Neural cell (in vitro differentiated cells): ENCODE measurements around the gene DGKB. TPM values are rescaled to one million over a fixed set of nuclear protein-coding genes. Genes with fewer than 3 reads are reported as not detected.

Source experiments
- H2AFZ ChIP-seq: fragments of 200-600, 300-800 bp; sonication (generic), shearing (Covaris generic); 2 replicates; pipeline ENCODE4 v1.6.0; 2014; ENCODE audit warnings: low read depth, mild to moderate bottlenecking, antibody characterized with exemption, low read length, moderate library complexity
- H3F3A ChIP-seq: fragments of 200-600 bp; shearing (Covaris generic); 2 replicates; pipeline ENCODE4 v1.6.1; 2016; ENCODE audit warnings: mild to moderate bottlenecking, moderate library complexity, mixed read lengths, antibody characterized with exemption, low read length; ENCODE audit not compliant: insufficient read depth, poor library complexity, severe bottlenecking
- H3K27ac ChIP-seq: fragments of 200-600, 300-800 bp; sonication (generic), shearing (Covaris generic); 2 replicates; pipeline ENCODE4 v1.5.1; 2014; ENCODE audit warnings: mild to moderate bottlenecking, low read length, moderate library complexity
- H3K27me3 ChIP-seq: fragments of 300-800, 200-600 bp; sonication (generic), shearing (Covaris generic); 2 replicates; pipeline ENCODE4 v1.6.0; 2014; ENCODE audit warnings: mild to moderate bottlenecking, low read depth, low read length, moderate library complexity; ENCODE audit not compliant: insufficient read depth
- H3K36me3 ChIP-seq: fragments of 300-800, 200-600 bp; sonication (generic), shearing (Covaris generic); 2 replicates; pipeline ENCODE4 v1.5.1; 2014; ENCODE audit warnings: mild to moderate bottlenecking, antibody characterized with exemption, low read length, moderate library complexity; ENCODE audit not compliant: insufficient read depth
- H3K4me2 ChIP-seq: fragments of 300-800, 200-600 bp; sonication (generic), shearing (Covaris generic); 2 replicates; pipeline ENCODE4 v1.6.0; 2014; ENCODE audit warnings: mild to moderate bottlenecking, low read length
- H3K4me3 ChIP-seq: fragments of 300-800, 200-600 bp; sonication (generic), shearing (Covaris generic); 2 replicates; pipeline ENCODE4 v1.5.1; 2014; ENCODE audit warnings: mild to moderate bottlenecking, low read length, moderate library complexity
- H3K79me2 ChIP-seq: fragments of 200-600 bp; shearing (Covaris generic); replicated peaks from 2 replicates; pipeline ENCODE4 v1.6.0; 2014; ENCODE audit warnings: mild to moderate bottlenecking, low read length, moderate library complexity; ENCODE audit not compliant: insufficient read depth
- H3K9ac ChIP-seq: fragments of 300-800, 200-600 bp; sonication (generic), shearing (Covaris generic); 2 replicates; pipeline ENCODE4 v1.6.1; 2016; ENCODE audit warnings: mild to moderate bottlenecking, low read length, mixed read lengths
- H3K9me2 ChIP-seq: fragments of 200-600 bp; shearing (Covaris generic); 2 replicates; pipeline ENCODE4 v1.6.1; 2016; ENCODE audit warnings: mild to moderate bottlenecking, low read length, mixed read lengths; ENCODE audit not compliant: insufficient read depth
- H3K9me3 ChIP-seq: fragments of 200-600, 300-800 bp; sonication (generic), shearing (Covaris generic); 2 replicates; pipeline ENCODE4 v1.6.1; 2016; ENCODE audit warnings: mild to moderate bottlenecking, mixed run types, low read length, moderate library complexity, mixed read lengths
- H4K20me1 ChIP-seq: fragments of 200-600 bp; shearing (Covaris generic); 2 replicates; pipeline ENCODE4 v1.6.1; 2016; ENCODE audit warnings: mild to moderate bottlenecking, mixed run types; ENCODE audit not compliant: insufficient read depth
- CTCF ChIP-seq: fragments of 450-650 bp; IDR thresholded peaks from 2 replicates; pipeline ENCODE4 v1.5.1; 2014; ENCODE audit warnings: antibody characterized with exemption, mild to moderate bottlenecking, moderate library complexity; ENCODE audit not compliant: poor library complexity, severe bottlenecking
- EP300 ChIP-seq: fragments of 450-650 bp; conservative IDR thresholded peaks from 2 replicates; pipeline ENCODE4 v1.6.1; 2014; ENCODE audit warnings: antibody characterized with exemption, mild to moderate bottlenecking, moderate library complexity; ENCODE audit not compliant: poor library complexity, severe bottlenecking
- EZH2 ChIP-seq: fragments of 200-600, 300-800 bp; shearing (Covaris generic), sonication (generic); IDR thresholded peaks from 2 replicates; pipeline ENCODE4 v1.6.1; 2014; ENCODE audit warnings: antibody characterized with exemption, low read length, borderline replicate concordance, mild to moderate bottlenecking; ENCODE audit not compliant: insufficient read depth, poor library complexity, severe bottlenecking
- MXI1 ChIP-seq: fragments of 450-650 bp; conservative IDR thresholded peaks from 2 replicates; pipeline ENCODE4 v1.6.1; 2014; ENCODE audit warnings: antibody characterized with exemption, mild to moderate bottlenecking; ENCODE audit not compliant: poor library complexity, severe bottlenecking
- POLR2AphosphoS5 ChIP-seq: IDR thresholded peaks from 2 replicates; pipeline ENCODE4 v1.6.1; 2012
- RAD21 ChIP-seq: fragments of 450-650 bp; conservative IDR thresholded peaks from 2 replicates; pipeline ENCODE4 v1.6.1; 2014; ENCODE audit warnings: antibody characterized with exemption, mild to moderate bottlenecking, moderate library complexity
- REST ChIP-seq: IDR thresholded peaks from 2 replicates; pipeline ENCODE4 v1.6.1; 2012; ENCODE audit warnings: borderline replicate concordance
- SMC3 ChIP-seq: fragments of 450-650 bp; conservative IDR thresholded peaks from 2 replicates; pipeline ENCODE4 v1.6.1; 2014; ENCODE audit warnings: antibody characterized with exemption, mild to moderate bottlenecking, moderate library complexity; ENCODE audit not compliant: poor library complexity
- TAF1 ChIP-seq: IDR thresholded peaks from 2 replicates; pipeline ENCODE4 v1.6.1; 2012; ENCODE audit warnings: low read depth
- polyA minus RNA-seq: library from RNA; depleted of rRNA, polyadenylated mRNA; stranded (reverse); fragments of >200 nt; gene quantifications from 2 replicates; pipeline ENCODE4 v1.2.3, GENCODE V29; 2014
- polyA plus RNA-seq: library from polyadenylated mRNA; depleted of rRNA; stranded (reverse); fragments of >200 nt; gene quantifications from 2 replicates; pipeline ENCODE4 v1.2.3, GENCODE V29; 2014

Gene DGKB
- polyA plus RNA-seq (0.20 and 0.76 TPM in 2 replicates), polyA minus RNA-seq (0.49 and 3.0 TPM in 2 replicates)

- Histone ChIP-seq H3K4me2 (peak within 1 kb of the TSS; percentile 63), H3K27ac (no peak within 1 kb of the TSS), H3K4me3 (peak within 1 kb of the TSS; percentile 65), H3K9me3 (no peaks in the 10 kb centered on the region), H3K27me3 (peaks cover 7% of the 10 kb centered on the region), H2AFZ (peak within 1 kb of the TSS; percentile 30), H3K79me2 (no peaks in the 10 kb centered on the region), H3F3A (no peaks in the 10 kb centered on the region), H3K9ac (peak within 1 kb of the TSS; percentile 34), H3K36me3 (no peaks in the 10 kb centered on the region), H3K9me2 (no peaks in the 10 kb centered on the region), H4K20me1 (no peaks in the 10 kb centered on the region)
- TF ChIP-seq RAD21 (peak; percentile 10), EZH2 (no peak)
Observed at GRCh38 chr7:14902589-14903067, at the start of gene DGKB. DGKB (minus strand) TSS chr7:14902751.

GRCh38 chr7:14950013-14950412 lies 47.5 kb upstream of the DGKB start:
- Histone ChIP-seq H3K27me3 (no peaks in the 10 kb centered on the region), H3K27ac (no peak overlapping the region), H3K9me2 (no peaks in the 10 kb centered on the region), H3K4me2 (no peak overlapping the region), H3F3A (no peaks in the 10 kb centered on the region), H2AFZ (no peak overlapping the region), H3K9me3 (no peaks in the 10 kb centered on the region), H3K9ac (no peak overlapping the region), H3K36me3 (no peaks in the 10 kb centered on the region), H3K79me2 (no peaks in the 10 kb centered on the region), H4K20me1 (no peaks in the 10 kb centered on the region), H3K4me3 (no peak overlapping the region)
- TF ChIP-seq RAD21 (no peak), CTCF (no peak), EZH2 (no peak), EP300 (no peak), REST (no peak)

GRCh38 chr7:14938181-14938580 lies 35.6 kb upstream of the DGKB start:
- Histone ChIP-seq H3K79me2 (no peaks in the 10 kb centered on the region), H3K27ac (no peak overlapping the region), H3F3A (no peaks in the 10 kb centered on the region), H3K36me3 (no peaks in the 10 kb centered on the region), H4K20me1 (no peaks in the 10 kb centered on the region), H3K27me3 (no peaks in the 10 kb centered on the region), H3K9me3 (no peaks in the 10 kb centered on the region), H3K9ac (no peak overlapping the region), H3K4me3 (no peak overlapping the region), H3K9me2 (no peaks in the 10 kb centered on the region), H2AFZ (no peak overlapping the region), H3K4me2 (no peak overlapping the region)
- TF ChIP-seq TAF1 = no peak
- TF ChIP-seq SMC3 = no peak
- no peak for TF ChIP-seq MXI1
- TF ChIP-seq REST = no peak
- no peak for TF ChIP-seq CTCF
- no peak for TF ChIP-seq EZH2
- no peak for TF ChIP-seq EP300
- TF ChIP-seq POLR2AphosphoS5 = no peak
- TF ChIP-seq RAD21 = no peak
